ENCODE results near the gene SLC18A3. TPM values are rescaled to one million over a fixed set of nuclear protein-coding genes. Genes with fewer than 3 reads are reported as not detected.
A peak's percentile ranks its signal among the peaks of the same experiment; 100 is the strongest.

Gene SLC18A3
- total RNA-seq (2021) (0.07 to 0.13 TPM (median 0.09 TPM) in 3 replicates), Bru-seq, nascent RNA (not detected)
- long read RNA-seq, experiment 1, partial matches to known transcripts = 0 of 1 reads
- long read RNA-seq, experiment 1, other reads (novel, unspliced or antisense) = 0 of 1 reads
- long read RNA-seq, experiment 2 = 0 reads
- long read RNA-seq, experiment 3 = 0 reads

DNA sequence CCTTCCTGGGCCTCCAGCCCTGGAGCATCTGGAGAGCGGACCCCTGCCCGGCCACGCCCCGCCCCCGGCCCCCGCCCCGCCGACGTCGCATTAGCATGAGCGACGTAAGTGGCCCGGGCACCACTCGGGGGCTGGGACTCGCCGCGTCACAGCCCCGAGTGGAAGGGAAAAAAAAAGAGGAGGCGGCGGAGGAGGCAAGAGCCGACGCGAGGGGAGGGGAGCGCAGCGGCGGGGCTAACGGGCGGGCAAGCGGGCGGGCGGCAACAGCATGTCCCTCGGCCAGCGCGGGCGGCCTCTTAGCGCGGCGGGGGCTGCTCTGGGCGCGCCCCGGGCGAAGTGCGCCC is at the start of gene SLC18A3:
SLC18A3 (plus strand) TSS at position 197 of the 344 bp plus-strand sequence. CDS start 431 bp downstream, outside the sequence.
- POLR2A ChIA-PET = interaction anchor here (0.6 kb wide), 1 partner anchor 153 kb away, joined by 3 read pairs; no protein-coding TSS in a partner anchor
- peak; percentile 0; the same call in 1 of the 2 replicates for ATAC-seq
- peaks cover 46% of the 10 kb centered on the region for H3K4me1 Mint-ChIP-seq
- H3K27ac Mint-ChIP-seq = no peak within 1 kb of the TSS
- no peak for DNase-seq (ENCODE audit: low spot score)
- CTCF ChIA-PET = interaction anchor here (1.1 to 3.3 kb wide), 6 partner anchors 9 to 615 kb away, joined by 3 to 14 read pairs (median 4); no protein-coding TSS in a partner anchor
- peaks cover 98% of the 10 kb centered on the region for H3K27me3 Mint-ChIP-seq (ENCODE audit: low read depth)
- TF ChIP-seq AFF4 (CRISPR knock-in tag; IDR thresholded peaks at IDR 0.05; ENCODE audit: borderline replicate concordance) (no peak), ZNF512 (CRISPR knock-in tag; IDR thresholded peaks at IDR 0.05; ENCODE audit: borderline replicate concordance) (no peak), FOXK1 (CRISPR knock-in tag; IDR thresholded peaks at IDR 0.05) (no peak), ZNF416 (CRISPR knock-in tag; IDR thresholded peaks at IDR 0.05) (no peak), NFATC4 (CRISPR knock-in tag; IDR thresholded peaks at IDR 0.05) (no peak), TP53 (CRISPR knock-in tag; IDR thresholded peaks at IDR 0.05) (no peak), IRF2 (CRISPR knock-in tag; IDR thresholded peaks at IDR 0.05; ENCODE audit: borderline replicate concordance, low read depth) (no peak), PRRX2 (CRISPR knock-in tag; IDR thresholded peaks at IDR 0.05) (no peak)
- TF ChIP-seq, protein P1, sequence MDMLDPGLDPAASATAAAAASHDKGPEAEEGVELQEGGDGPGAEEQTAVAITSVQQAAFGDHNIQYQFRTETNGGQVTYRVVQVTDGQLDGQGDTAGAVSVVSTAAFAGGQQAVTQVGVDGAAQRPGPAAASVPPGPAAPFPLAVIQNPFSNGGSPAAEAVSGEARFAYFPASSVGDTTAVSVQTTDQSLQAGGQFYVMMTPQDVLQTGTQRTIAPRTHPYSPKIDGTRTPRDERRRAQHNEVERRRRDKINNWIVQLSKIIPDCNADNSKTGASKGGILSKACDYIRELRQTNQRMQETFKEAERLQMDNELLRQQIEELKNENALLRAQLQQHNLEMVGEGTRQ (CRISPR knock-in tag; IDR thresholded peaks at IDR 0.05) = no peak
- TF ChIP-seq, protein P2, sequence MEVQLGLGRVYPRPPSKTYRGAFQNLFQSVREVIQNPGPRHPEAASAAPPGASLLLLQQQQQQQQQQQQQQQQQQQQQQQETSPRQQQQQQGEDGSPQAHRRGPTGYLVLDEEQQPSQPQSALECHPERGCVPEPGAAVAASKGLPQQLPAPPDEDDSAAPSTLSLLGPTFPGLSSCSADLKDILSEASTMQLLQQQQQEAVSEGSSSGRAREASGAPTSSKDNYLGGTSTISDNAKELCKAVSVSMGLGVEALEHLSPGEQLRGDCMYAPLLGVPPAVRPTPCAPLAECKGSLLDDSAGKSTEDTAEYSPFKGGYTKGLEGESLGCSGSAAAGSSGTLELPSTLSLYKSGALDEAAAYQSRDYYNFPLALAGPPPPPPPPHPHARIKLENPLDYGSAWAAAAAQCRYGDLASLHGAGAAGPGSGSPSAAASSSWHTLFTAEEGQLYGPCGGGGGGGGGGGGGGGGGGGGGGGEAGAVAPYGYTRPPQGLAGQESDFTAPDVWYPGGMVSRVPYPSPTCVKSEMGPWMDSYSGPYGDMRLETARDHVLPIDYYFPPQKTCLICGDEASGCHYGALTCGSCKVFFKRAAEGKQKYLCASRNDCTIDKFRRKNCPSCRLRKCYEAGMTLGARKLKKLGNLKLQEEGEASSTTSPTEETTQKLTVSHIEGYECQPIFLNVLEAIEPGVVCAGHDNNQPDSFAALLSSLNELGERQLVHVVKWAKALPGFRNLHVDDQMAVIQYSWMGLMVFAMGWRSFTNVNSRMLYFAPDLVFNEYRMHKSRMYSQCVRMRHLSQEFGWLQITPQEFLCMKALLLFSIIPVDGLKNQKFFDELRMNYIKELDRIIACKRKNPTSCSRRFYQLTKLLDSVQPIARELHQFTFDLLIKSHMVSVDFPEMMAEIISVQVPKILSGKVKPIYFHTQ (CRISPR knock-in tag; IDR thresholded peaks at IDR 0.05) = no peak
- H3K36me3 Mint-ChIP-seq = peaks cover 6% of the 10 kb centered on the region; the same call in 1 of the 2 replicates
- H3K4me3 Mint-ChIP-seq = peak within 1 kb of the TSS; percentile 70
- H3K9me3 Mint-ChIP-seq = no peaks in the 10 kb centered on the region

- Mint-ChIP-seq H3K27me3 (ENCODE audit: low read depth) (peaks cover 7% of the 10 kb centered on the region), H3K4me3 (no peak overlapping the region), H3K4me1 (peaks cover 12% of the 10 kb centered on the region), H3K36me3 (no peaks in the 10 kb centered on the region), H3K27ac (no peak overlapping the region), H3K9me3 (peaks cover 7% of the 10 kb centered on the region)
- POLR2A ChIA-PET = no interaction called here
- DNase-seq (ENCODE audit: low spot score) (no peak), ATAC-seq (no peak)
- no peak for TF ChIP-seq RELA (CRISPR knock-in tag; IDR thresholded peaks at IDR 0.05; ENCODE audit: borderline replicate concordance)
- TF ChIP-seq, protein P3, sequence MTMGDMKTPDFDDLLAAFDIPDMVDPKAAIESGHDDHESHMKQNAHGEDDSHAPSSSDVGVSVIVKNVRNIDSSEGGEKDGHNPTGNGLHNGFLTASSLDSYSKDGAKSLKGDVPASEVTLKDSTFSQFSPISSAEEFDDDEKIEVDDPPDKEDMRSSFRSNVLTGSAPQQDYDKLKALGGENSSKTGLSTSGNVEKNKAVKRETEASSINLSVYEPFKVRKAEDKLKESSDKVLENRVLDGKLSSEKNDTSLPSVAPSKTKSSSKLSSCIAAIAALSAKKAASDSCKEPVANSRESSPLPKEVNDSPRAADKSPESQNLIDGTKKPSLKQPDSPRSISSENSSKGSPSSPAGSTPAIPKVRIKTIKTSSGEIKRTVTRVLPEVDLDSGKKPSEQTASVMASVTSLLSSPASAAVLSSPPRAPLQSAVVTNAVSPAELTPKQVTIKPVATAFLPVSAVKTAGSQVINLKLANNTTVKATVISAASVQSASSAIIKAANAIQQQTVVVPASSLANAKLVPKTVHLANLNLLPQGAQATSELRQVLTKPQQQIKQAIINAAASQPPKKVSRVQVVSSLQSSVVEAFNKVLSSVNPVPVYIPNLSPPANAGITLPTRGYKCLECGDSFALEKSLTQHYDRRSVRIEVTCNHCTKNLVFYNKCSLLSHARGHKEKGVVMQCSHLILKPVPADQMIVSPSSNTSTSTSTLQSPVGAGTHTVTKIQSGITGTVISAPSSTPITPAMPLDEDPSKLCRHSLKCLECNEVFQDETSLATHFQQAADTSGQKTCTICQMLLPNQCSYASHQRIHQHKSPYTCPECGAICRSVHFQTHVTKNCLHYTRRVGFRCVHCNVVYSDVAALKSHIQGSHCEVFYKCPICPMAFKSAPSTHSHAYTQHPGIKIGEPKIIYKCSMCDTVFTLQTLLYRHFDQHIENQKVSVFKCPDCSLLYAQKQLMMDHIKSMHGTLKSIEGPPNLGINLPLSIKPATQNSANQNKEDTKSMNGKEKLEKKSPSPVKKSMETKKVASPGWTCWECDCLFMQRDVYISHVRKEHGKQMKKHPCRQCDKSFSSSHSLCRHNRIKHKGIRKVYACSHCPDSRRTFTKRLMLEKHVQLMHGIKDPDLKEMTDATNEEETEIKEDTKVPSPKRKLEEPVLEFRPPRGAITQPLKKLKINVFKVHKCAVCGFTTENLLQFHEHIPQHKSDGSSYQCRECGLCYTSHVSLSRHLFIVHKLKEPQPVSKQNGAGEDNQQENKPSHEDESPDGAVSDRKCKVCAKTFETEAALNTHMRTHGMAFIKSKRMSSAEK (CRISPR knock-in tag; IDR thresholded peaks at IDR 0.05; ENCODE audit: borderline replicate concordance) = no peak
- CTCF ChIA-PET = no interaction called here
Observed at GRCh38 chr10:49560526-49560925, 49.6 kb upstream of the SLC18A3 start.

Measured in WTC11 (cell line).